HG03039 (cell line): ENCODE results near the gene GRAMD2A.

ENCODE experiments used
- ATAC-seq: cut with Tn5 transposase; IDR thresholded peaks from one replicate; pipeline ENCODE4 v1.9.1; 2021; ENCODE audit warnings: mild to moderate bottlenecking, moderate library complexity; ENCODE audit not compliant: unreplicated experiment

The GRAMD2A gene

DNA sequence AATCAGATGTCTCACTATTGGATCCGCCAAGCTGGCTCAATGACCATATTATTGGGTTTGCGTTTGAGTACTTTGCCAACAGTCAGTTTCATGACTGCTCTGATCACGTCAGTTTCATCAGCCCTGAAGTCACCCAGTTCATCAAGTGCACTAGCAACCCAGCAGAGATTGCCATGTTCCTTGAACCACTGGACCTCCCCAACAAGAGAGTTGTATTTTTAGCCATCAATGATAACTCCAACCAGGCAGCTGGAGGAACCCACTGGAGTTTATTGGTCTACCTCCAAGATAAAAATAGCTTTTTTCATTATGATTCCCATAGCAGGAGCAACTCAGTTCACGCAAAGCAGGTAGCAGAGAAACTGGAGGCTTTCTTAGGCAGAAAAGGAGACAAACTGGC is 57.9 kb downstream of the GRAMD2A start:
- no peak for ATAC-seq

DNA sequence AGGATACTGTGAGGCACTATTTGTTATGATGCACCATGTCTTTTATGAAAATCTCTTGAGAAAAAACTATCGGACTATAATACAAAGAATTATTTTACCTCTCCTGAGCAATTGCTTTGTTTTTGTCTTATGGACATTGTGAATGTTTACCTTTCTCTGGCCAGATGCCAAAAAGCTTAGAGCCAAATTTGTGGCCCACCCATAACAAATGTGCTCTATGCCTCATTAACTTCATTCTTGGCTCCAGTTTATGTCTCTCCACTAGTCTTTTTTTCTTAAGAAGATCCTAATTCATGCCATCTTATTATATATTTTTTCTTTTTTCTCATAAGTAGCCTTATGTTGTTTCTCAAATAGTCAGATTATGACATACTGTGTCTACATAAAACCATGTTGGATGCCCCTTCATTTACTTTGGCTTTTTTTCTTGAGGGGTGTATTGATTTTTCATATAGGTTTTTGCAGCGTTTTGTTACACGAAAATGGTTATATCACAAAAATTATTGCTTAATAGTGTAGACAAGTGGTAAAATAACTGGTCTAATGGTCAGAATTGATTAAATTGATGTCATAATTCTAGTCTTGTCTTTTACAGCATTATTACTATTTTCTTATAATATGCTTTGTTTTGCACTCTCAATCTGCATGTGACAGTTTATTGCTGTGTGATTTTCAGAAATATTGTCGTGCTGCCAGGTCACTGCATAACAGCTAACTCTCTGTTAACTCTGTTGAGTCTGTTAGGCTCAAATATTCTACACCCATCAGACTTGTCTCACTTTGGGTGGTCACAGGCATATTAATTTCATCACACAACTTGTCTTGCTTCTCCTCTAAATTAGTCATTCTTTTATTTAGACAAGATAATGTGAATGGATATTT is 61.2 kb downstream of the GRAMD2A start:
- ATAC-seq, result no peak

DNA sequence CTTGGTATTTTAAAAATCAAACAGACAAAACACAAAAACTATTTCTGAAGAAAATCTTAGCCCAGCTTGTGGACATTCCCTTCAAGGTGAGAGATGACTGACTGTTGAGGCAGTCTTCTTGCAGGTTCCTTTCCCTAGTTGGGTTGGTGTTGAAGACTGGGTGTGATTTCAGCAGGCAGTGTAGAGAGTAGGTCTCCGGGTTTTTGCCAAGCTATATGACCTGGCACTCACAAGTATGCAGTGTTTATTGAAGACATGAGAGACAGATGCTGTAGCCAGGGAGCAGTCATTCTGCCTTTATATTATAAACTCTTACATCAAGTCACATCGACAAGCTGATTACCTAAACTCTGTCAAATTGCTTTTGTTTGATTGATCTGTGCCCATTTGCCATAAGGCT is 61.9 kb downstream of the GRAMD2A start:
- ATAC-seq, result no peak

DNA sequence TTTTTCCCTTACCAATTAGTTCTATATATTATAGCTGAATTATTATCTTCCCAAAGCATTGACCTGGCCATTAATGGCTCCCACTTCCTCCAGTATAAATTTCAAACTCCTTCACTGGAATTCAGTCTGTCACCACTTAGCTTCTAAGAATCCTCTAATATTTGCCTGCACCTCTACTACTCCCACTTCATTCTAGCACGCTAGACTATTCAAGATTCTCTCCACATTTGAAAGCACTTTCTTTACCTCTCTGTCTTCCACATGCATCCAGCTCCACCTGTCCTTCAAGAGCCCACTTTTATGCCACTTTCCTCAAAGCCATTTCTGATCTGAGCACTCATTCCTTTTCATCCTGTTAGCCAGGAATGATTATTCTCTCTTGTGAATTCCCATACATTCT is 64.4 kb downstream of the GRAMD2A start:
- ATAC-seq, result no peak

DNA sequence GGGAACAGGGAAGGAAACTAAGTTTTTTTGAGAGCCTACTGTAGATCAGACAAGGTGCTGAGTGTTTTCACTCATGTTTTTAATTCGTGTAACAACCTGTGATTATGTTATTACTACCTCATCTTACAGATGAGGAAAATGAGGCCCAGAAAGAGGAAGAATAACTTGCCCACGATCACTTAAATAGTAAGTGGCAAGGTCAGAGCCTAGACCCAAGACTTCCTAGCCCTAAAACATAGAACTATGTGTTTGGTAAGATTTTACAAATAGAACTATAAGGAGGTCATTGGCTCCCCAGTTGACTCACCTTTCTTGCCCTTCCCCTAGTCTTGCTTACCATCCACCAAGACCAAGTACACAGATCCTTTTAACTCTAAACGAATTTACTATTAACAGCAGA is 65.7 kb downstream of the GRAMD2A start:
- no peak for ATAC-seq

DNA sequence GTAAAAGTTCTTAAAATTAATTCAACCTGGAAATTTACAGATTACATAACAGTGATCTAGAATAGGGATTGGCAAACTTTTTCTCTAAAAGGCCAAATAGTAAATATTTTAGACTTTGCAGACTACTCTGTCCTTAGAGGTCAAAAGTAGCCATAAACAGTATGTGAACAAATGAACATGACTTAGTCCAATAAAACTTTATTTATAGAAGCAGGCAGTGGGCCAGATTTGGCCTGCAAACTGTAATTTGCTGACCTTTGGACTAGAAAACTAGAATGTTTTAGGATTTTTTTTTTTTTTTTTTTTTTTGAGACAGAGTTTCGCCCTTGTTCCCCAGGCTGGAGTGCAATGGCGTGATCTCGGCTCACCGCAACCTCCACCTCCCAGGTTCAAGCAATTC is 67.3 kb downstream of the GRAMD2A start:
- ATAC-seq, result no peak

DNA sequence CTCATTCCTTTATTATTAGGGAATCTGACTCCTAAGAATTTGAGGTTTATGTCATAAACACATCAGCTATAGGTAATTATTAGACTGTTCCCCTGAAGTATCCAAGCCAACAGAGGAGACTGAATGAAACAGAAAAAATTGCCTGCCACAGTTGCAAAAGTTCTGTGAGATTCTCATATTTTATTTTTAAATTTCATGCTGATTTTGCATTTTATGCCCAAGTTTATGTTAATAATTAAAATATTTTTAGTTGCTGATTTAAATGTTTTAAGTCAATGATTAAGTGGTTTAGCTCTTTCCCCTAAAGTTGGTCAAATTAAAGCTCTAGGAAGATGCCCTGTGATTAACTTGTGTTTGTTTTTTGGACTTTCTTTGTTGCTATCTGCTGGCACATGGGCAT is 69.2 kb downstream of the GRAMD2A start:
- ATAC-seq, result no peak

DNA sequence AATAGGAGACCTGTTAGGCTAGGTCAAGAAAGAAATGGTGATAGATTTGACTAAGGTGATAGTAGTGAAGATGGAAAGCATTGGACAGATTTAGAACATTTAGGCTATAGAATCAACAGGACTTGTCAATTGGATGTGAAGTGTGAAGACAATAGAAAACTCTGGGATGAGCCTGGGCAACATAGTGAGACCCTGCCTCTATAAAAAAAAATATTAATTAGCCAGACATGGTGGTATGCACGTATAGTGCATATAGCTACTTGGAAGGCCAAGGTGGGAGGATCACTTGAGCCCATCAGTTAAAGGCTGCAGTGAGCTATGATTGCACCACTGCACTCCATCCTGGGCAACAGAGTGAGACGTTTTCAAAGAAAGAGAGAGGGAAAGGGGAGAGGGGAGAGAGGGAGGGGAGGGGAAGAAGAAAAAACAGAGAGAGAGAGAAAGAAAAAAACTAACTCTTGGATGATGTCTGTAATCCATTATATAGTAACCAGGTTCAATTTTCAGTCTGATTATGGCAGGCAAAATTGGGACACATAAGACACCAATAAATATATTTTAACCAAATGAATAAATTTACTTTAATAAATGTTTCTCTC is 69.8 kb downstream of the GRAMD2A start:
- ATAC-seq, result no peak

DNA sequence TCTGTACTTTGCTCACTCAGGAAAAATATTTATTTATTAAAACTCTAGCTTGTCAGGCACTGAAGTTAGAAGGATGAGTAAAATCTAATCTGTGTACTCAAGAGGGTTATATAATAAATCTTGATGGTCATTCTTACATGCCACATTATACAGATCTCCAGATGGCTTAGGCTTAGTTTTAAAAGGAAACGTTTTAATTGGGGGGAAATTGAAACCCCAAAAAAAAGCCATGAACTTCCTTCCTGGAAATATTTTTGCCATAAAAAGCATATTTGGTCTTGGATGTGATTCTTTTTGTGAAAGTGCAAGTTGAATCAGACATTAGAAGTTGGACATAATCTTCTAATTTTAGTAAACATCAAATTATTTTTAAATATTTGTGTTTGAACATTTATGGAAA is 73.4 kb downstream of the GRAMD2A start:
- ATAC-seq, result no peak

DNA sequence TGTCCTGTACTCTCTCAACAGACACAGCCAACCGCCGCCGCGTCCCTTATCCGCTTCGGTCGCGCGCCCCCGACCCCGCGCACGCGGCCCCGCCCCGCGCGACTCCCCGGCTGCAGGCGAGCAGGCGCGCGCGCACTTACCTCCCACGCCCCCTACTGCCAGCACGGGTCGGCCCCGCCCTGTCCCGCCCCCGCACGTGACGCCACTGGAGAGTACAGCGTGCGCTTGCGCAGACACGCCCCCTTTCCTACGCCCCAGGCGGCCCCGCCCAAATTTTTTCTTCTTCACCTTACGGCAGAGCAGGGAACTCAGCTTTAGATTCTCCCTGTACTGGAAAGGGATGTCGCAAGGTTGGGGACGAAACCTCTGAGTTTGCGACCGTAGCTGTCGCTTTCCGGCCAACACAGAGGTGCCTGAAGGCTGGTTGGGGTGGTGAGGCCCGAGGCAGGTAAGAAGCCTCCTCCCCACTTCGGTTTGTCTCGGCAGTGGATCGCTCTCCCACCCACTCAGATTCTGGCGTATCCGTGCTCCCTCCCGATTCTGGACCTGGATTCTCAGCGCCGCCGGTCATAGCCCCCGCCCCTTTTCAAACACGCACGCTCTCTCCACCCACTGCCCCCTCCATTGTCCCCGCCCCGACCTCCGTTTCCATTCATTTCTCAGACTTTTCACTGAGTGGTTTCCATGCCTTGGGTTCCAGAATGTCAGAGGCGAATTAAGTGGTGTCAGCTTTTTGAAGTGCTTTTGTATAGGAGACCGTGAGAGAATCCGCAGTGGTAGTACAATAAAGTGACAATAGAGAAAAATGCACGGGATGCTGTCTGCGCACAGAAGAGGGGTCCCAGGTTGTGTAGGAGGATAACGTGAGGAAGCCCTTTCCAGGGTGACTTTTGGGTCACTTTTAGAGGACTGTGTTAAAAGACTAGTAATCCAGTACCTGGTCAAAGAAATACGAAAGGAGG is 79.3 kb downstream of the GRAMD2A start, which contains the start of the genes MYO9A and SENP8:
TSS of gene MYO9A (minus strand) at position 134 of the 962 bp plus-strand sequence. CDS start 71,587 bp downstream, outside the sequence.
TSS of gene SENP8 (plus strand) at position 387 of the 962 bp plus-strand sequence. CDS start 21,221 bp downstream, outside the sequence.
- ATAC-seq, result peak; percentile 57

DNA sequence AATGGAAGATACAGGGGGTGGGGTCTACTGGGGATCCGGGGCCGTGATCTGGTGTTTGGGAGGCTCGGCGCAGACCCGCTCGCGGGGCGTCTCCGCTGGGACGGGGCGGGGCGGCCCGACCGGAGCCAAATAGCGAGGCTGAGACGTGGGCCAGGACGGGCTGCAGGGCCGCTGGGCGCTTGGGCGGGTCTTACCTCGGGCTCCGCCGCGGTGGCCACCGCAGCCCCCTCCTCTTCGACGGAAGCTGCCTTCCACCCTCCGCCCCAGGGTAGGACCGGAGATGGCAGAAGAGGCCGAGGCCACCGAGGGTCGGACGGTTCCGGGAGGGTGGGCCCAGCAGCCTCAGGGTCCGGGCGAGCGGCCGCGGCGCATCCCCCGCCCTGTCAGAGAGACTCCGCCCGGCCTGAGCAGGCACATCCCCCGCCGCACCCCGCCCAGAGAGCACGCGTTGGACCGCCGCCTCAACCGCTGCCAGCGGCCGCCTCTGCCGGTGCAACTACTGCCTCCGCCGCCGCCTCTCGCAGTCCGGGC is 80.0 kb downstream of the GRAMD2A start:
- peak; percentile 66 for ATAC-seq

DNA sequence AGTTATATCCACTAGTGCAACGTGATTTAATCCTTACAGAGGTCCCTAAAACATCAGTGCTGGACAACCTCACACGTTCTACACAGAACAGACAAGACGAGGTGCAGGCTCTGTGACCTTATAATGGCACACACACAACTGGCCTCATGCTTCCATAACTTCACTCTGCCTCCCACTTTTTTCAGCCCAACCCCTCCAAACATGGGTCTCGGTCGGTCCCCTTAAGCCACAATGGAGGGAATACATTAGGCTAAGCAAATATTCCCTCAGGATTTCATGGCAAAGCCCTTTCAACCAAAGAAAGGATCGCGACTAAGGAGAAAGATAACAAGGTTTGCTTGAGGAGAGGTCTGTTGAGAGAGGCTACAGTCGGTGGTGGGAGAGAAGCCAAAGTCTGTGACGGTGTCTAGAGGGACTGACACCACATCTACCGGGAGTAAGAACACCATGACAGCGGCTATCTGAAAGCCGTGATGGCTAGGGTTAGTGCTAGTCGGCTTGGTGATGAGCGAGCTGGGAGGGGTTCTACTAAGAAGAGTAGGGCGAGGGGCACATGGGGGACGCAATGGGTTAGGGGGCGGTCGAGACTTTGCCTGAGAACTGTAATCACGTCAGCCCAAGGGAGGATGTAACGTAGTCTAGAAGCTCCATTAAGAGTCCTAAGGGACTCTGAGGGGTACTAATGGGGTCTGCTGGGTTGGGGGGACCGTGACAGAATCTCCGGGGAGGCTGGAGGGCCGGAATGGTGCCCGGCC is 80.7 kb downstream of the GRAMD2A start:
- ATAC-seq, result no peak

DNA sequence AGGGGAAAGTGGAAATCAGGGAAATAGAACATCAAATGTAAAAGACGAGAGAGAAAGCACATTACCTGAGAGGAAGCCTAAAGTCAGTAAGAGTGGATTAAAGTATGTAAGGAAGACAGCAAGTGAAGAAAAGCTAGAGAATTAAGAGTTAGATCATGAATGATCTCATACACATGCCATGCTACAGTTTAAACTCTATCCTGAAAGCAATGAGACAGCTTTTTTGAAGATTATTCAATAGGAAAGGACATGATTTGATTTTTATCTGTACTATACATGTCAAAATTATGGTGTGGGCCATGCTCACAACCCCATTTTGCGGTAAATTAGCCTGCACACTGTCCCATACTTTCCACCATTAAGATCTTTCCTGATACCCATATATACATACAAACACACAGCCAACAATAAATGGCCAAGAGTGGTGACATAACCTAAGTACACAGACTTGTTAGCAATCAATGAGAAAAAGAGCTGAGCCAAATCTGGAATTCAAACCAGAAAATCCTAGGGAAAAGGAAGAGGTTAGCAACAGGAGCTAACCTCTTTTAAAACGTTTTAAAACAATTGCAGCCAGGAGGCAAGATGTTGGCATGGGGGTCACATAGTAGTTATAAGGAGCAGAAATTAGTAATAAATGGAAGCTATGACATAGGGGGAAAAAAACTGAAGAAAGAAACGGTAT is 84.1 kb downstream of the GRAMD2A start:
- no peak for ATAC-seq

DNA sequence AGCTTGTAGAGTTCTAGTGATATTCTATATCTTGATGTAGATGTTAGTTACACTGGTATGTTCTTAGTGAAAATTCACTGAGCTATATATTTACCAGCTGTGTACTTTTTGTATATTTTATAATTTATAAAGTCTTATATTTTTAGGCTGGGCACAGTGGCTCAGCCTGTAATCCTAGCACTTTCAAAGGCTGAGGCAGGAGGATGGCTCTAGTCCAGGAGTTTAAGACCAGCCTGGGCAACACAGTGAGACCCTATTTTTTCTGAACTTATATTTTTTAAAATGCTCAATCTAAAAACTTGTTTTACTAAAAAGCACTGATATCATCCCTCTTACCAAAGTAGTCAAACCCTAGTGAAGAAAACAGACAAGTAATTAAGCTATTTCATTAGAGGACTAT is 84.8 kb downstream of the GRAMD2A start:
- ATAC-seq, result no peak

DNA sequence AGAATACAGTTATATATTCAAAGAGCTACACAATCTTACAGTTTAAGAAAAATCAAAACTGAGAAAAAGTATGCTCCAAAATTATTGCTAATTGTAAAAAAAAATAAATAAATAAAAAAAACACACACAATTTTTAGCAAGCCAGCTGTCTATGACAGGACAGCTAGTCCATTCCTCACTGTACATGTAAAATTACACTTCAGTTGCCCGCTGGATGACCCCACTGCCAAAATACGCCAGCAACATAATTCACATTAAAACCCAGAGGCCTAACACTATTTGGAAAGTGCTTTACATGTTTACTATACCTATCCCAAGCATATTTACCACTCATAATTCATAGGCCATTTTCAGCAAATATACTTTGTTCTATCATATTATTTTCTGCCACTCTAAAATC is 85.5 kb downstream of the GRAMD2A start:
- ATAC-seq, result no peak

DNA sequence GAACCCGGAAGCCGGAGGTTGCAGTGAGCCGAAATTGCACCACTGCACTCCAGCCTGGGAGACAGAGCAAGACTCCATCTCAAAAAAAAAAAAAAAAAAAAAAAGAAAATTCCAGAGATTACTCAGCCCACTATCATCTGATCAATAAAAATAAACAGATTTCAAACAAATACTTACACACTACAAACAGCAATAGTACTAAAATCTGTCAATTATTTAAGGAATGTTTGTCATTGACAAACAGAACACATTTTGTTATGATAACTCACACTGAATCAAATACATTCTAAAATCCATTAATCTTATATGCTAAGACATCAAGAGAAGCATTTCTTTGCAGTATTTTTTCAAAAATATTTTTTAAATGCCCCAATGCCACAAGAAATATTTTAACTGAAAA is 87.2 kb downstream of the GRAMD2A start:
- ATAC-seq, result no peak
